ENCODE measurements around the gene MIOS. TPM values are rescaled to one million over a fixed set of nuclear protein-coding genes. Genes with fewer than 3 reads are reported as not detected.

The MIOS gene
- total RNA-seq, result 10 to 100 TPM; 37.2 to 37.7 TPM

DNA sequence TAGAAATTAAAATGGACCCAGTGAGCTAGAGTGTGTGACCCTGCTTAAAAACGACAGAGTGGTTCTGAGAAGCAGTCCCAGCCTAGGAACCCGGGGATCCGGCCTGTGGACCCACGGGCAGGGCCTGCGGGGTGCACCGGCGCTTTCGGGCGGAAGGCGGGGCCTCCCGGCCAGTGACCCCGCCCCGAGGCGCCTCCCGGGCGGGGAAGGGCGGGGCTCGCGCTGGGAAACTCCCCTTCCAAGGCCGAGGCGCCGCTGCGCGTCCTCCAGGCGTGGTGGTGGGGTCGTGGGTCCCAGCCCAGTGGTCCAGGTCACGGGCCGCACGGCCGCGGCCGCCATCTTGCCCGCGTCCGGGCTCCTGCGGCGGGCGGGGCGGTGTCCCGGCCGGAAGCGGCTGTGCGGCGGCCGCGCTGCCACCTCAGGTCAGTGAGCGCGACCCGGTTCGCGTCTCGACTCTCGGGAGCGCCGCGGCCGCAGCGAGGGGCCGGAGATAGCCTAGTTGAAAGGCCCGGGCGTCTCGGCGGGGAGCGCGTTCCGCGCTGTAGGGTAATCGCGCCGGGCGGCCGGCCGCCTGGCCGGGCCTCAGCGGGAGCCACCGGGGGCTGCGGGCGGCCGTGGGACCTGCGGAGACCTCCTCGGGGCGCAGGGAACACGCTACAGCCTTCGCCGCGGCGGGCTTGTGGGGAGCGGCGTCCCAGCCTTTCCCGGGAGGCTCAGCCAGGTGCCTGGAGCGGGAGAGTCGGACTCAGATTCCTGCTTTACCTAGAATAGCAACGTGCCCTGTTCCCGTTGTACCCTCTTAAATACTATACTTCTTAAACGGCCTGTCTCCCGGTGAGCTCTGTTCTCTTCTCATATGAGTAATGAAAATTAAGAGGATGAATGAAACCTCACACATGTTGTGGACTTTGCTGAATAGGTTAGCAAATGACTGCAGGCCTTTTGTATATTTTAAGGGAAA lies at the start of gene MIOS:
TSS of gene MIOS (plus strand) at position 234 of the 961 bp plus-strand sequence. CDS start 5,592 bp downstream, outside the sequence.
- no peaks in the 10 kb centered on the region for H3K9me3 Mint-ChIP-seq
- H3K27me3 Mint-ChIP-seq, result no peaks in the 10 kb centered on the region
- ChIA-PET CTCF (interaction anchor here (0.6 kb wide), 1 partner anchor 88 kb away, joined by 4 read pairs; no protein-coding TSS in a partner anchor), POLR2A (interaction anchor here (0.6 to 1.0 kb wide), 4 partner anchors 72 to 174 kb away, joined by 3 to 6 read pairs (median 3); partner anchors contain the start of gene UMAD1)
- peaks cover 29% of the 10 kb centered on the region for H3K4me1 Mint-ChIP-seq (ENCODE audit: low read depth)
- H3K4me3 Mint-ChIP-seq, result peak within 1 kb of the TSS; percentile 81
- DNase-seq, result peak; percentile 85
- intact Hi-C loops (cut with micrococcal nuclease), result loop anchor here (1.0 to 2.0 kb wide), 3 partner anchors 26 to 404 kb away; partner anchors contain the start of gene C1GALT1
- H3K36me3 Mint-ChIP-seq, result peaks cover 13% of the 10 kb centered on the region
- H3K27ac Mint-ChIP-seq, result peak within 1 kb of the TSS; percentile 75

DNA sequence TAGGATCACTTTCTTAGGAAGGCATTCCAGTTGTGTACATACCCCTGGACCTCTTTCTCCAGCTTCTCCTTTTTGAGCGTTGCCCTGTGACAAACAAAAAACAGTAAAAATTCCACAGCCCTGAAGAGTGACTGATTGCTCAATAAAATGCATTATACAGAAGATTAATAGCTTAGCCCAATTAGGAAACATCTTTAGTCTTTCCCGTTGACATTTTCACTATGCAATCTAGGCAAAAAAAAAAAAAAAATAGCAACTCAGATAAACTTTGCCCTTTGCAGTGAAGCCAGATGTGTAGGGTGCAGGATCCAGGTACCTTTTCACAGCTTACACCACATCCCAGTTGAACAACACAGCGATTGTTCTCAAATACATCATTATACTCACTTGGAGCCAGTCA lies 48.9 kb upstream of the MIOS start:
- H3K36me3 Mint-ChIP-seq, result no peaks in the 10 kb centered on the region
- POLR2A ChIA-PET, result no interaction called here
- H3K27me3 Mint-ChIP-seq, result peaks cover 4% of the 10 kb centered on the region
- no peak overlapping the region for H3K27ac Mint-ChIP-seq
- no peaks in the 10 kb centered on the region for H3K9me3 Mint-ChIP-seq
- no peaks in the 10 kb centered on the region for H3K4me1 Mint-ChIP-seq (ENCODE audit: low read depth)
- no peak for DNase-seq
- intact Hi-C loops (cut with micrococcal nuclease), result no loop called here
- CTCF ChIA-PET, result interaction anchor here (0.6 to 0.9 kb wide), 3 partner anchors 112 to 468 kb away, joined by 3 to 4 read pairs (median 3); no protein-coding TSS in a partner anchor
- no peak overlapping the region for H3K4me3 Mint-ChIP-seq

DNA sequence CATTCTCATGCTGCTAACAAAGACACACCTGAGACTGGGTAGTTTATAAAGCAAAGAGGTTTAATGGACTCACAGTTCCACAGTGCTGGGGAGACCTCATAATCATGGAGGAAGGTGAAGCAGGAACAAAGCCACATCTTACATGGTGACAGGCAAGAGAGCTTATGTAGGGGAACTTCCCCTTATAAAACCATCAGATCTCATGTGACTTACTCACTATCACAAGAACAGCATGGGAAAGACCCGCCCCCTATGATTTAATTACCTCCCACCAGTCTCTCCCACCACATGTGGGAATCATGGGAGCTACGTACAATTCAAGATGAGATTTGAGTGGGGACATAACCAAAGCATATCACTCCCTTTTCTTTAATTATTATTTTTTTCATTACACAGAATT lies 47.6 kb upstream of the MIOS start:
- ChIA-PET POLR2A (no interaction called here), CTCF (no interaction called here)
- no peaks in the 10 kb centered on the region for H3K9me3 Mint-ChIP-seq
- H3K36me3 Mint-ChIP-seq, result no peaks in the 10 kb centered on the region
- intact Hi-C loops (cut with micrococcal nuclease), result no loop called here
- H3K4me3 Mint-ChIP-seq, result no peak overlapping the region
- no peak for DNase-seq
- no peaks in the 10 kb centered on the region for H3K4me1 Mint-ChIP-seq (ENCODE audit: low read depth)
- H3K27me3 Mint-ChIP-seq, result peaks cover 4% of the 10 kb centered on the region
- H3K27ac Mint-ChIP-seq, result no peak overlapping the region

DNA sequence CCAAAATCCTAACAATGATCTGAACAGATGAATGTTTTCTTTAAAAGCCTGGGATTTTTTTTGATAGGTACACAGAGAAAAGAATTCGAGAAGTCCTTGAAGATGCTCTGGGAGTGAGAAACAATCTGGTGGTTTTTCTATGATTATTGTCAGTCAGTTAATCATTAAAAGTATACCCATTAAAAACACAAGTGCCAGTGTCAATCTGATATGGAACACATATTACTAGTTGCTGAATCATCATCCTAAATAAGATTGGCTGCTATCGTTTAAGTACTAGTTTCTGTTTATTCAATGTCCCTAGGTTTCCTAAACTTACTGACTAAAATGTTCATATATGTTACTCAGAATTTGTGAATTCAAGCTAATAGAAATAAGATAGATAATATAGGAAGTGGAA lies 47.2 kb upstream of the MIOS start:
- POLR2A ChIA-PET, result no interaction called here
- Mint-ChIP-seq H3K4me1 (ENCODE audit: low read depth) (no peaks in the 10 kb centered on the region), H3K27me3 (peaks cover 4% of the 10 kb centered on the region), H3K4me3 (no peak overlapping the region), H3K36me3 (no peaks in the 10 kb centered on the region), H3K27ac (no peak overlapping the region), H3K9me3 (no peaks in the 10 kb centered on the region)
- CTCF ChIA-PET, result no interaction called here
- no peak for DNase-seq
- intact Hi-C loops (cut with micrococcal nuclease), result no loop called here

DNA sequence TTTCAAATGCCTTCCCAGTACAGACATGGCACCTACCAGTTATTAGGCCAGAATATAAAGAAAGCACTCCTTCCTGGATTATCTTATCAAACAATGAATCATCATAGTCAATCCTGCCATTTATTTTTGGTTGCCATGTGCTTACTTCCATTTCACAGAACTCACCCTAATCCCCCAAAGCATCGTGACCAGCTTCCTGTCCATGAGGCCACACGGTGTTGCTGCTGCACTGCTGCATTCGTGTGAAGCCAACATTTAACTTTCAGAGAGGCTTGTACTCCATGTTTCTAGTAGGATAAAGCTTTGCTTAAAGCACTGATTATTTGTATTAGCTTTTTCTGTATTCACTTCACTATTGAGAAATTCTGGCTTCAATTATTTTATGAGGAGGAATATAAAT lies 45.4 kb upstream of the MIOS start:
- CTCF ChIA-PET, result no interaction called here
- Mint-ChIP-seq H3K4me1 (ENCODE audit: low read depth) (no peaks in the 10 kb centered on the region), H3K4me3 (no peak overlapping the region), H3K27ac (no peak overlapping the region), H3K27me3 (peaks cover 5% of the 10 kb centered on the region), H3K36me3 (no peaks in the 10 kb centered on the region), H3K9me3 (no peaks in the 10 kb centered on the region)
- intact Hi-C loops (cut with micrococcal nuclease), result no loop called here
- no peak for DNase-seq
- POLR2A ChIA-PET, result no interaction called here

DNA sequence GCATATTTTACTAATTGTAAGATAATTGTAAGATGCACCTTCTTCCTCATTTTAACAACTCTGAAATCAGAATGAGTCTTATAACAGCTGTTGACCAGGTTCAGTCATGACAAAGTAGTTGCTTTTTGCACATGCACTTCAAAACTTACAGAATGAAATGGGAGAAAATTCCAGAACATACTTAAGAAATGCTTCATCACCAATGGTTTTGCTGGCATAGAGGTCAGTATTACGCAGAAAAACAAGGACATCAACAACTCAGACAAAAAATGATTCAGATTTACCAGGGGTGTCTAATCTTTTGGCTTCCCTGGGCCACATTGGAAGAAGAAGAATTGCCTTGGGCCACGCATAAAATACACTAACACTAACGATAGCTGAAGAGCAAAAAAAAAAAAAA lies 44.3 kb upstream of the MIOS start:
- Mint-ChIP-seq H3K4me1 (ENCODE audit: low read depth) (no peaks in the 10 kb centered on the region), H3K36me3 (no peaks in the 10 kb centered on the region), H3K4me3 (no peak overlapping the region), H3K27ac (no peak overlapping the region), H3K27me3 (peaks cover 5% of the 10 kb centered on the region), H3K9me3 (no peaks in the 10 kb centered on the region)
- CTCF ChIA-PET, result interaction anchor here (0.6 to 1.2 kb wide), 2 partner anchors 234 to 419 kb away, joined by 3 to 4 read pairs; no protein-coding TSS in a partner anchor
- POLR2A ChIA-PET, result no interaction called here
- DNase-seq, result no peak
- intact Hi-C loops (cut with micrococcal nuclease), result no loop called here

DNA sequence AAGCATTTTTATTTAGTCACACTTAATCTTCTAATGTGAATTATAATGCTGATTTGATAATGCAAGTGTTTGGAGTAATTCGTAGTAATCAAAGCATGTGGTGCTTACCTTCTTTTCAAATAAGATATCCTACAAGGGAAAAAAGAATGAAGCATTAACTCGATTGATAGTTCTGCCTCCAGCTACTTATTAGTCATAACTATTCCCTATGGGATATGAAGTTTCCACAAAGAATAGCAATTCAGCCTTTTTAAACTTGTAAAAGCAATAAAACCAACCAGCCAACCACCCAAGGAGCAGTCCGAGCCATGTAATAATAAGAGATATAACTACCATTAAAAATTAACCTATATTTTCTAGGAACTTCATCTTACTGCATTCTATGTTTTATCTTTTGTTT lies 42.6 kb upstream of the MIOS start:
- ChIA-PET CTCF (interaction anchor here (1.4 kb wide), 1 partner anchor 421 kb away, joined by 3 read pairs; no protein-coding TSS in a partner anchor), POLR2A (no interaction called here)
- DNase-seq, result no peak
- Mint-ChIP-seq H3K4me3 (no peak overlapping the region), H3K27ac (no peak overlapping the region), H3K4me1 (ENCODE audit: low read depth) (no peaks in the 10 kb centered on the region), H3K9me3 (no peaks in the 10 kb centered on the region), H3K36me3 (no peaks in the 10 kb centered on the region), H3K27me3 (peaks cover 2% of the 10 kb centered on the region)
- intact Hi-C loops (cut with micrococcal nuclease), result no loop called here

DNA sequence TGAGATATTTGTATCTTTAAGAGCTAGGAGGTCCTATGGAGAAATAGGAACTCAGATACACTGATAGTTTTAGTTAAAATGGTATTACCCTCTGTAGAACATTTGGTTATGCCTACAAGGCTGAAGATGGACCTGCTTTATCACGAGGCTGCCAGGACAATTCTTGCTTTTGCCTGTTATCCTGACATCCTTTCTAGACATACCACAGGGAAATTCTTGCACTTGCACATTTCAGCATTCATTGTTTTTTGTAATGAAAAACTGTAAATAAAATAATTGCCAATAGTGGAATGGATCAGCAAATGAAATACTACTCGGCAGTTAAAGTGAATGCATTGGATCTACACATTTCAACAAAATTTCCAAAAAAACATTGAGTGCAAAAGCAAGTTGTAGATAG lies 40.7 kb upstream of the MIOS start:
- Mint-ChIP-seq H3K36me3 (no peaks in the 10 kb centered on the region), H3K4me3 (no peak overlapping the region), H3K27me3 (peaks cover 2% of the 10 kb centered on the region), H3K9me3 (no peaks in the 10 kb centered on the region), H3K4me1 (ENCODE audit: low read depth) (no peaks in the 10 kb centered on the region), H3K27ac (no peak overlapping the region)
- DNase-seq, result no peak
- intact Hi-C loops (cut with micrococcal nuclease), result no loop called here
- CTCF ChIA-PET, result interaction anchor here (1.6 kb wide), 1 partner anchor 423 kb away, joined by 4 read pairs; no protein-coding TSS in a partner anchor
- POLR2A ChIA-PET, result no interaction called here

DNA sequence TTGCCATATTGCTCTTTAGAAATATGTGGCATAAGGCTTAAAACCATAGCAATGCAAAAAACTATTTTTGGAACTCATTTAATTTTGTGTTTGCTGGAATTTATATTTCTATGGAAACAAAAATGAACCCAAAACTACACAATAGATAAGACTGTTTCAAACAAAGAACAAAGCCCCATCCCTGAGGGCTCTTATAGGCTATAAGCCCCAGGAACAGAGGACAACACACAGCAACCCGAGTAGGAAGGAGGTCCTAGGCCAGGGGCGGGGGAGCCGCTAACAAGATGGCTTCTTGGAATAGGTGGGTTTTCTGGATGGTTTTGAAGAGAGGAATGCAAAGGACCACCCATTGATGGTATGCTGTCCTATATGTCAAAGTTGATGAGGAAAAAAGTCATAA lies 39.6 kb upstream of the MIOS start:
- H3K27ac Mint-ChIP-seq, result no peak overlapping the region
- no peak overlapping the region for H3K4me3 Mint-ChIP-seq
- ChIA-PET POLR2A (no interaction called here), CTCF (no interaction called here)
- H3K27me3 Mint-ChIP-seq, result peaks cover 3% of the 10 kb centered on the region
- H3K4me1 Mint-ChIP-seq (ENCODE audit: low read depth), result no peaks in the 10 kb centered on the region
- no peak for DNase-seq
- no peaks in the 10 kb centered on the region for H3K36me3 Mint-ChIP-seq
- intact Hi-C loops (cut with micrococcal nuclease), result no loop called here
- H3K9me3 Mint-ChIP-seq, result no peaks in the 10 kb centered on the region

DNA sequence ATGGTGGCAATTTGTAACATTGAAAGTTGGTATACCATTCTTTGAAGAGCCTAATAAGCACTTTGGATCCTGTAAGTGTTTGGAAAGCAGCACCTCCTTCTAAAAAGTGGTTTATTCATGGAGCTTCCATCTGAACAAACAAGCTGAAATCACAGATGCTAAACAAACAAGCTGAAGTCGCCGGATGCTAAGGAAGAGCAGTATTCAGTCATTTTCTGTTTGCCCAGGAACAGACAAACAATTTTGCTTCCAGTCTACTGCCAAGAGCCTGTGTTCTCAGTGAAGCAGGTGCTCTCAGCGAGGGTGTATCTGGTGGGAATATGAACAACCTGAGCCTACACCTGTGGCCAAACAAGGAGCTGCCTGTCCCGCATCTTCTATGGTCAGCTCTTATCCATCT lies 37.4 kb upstream of the MIOS start:
- no peak for DNase-seq
- Mint-ChIP-seq H3K27me3 (peaks cover 6% of the 10 kb centered on the region), H3K36me3 (no peaks in the 10 kb centered on the region), H3K4me1 (ENCODE audit: low read depth) (no peaks in the 10 kb centered on the region), H3K9me3 (no peaks in the 10 kb centered on the region), H3K4me3 (no peak overlapping the region), H3K27ac (no peak overlapping the region)
- intact Hi-C loops (cut with micrococcal nuclease), result no loop called here
- ChIA-PET CTCF (no interaction called here), POLR2A (no interaction called here)

DNA sequence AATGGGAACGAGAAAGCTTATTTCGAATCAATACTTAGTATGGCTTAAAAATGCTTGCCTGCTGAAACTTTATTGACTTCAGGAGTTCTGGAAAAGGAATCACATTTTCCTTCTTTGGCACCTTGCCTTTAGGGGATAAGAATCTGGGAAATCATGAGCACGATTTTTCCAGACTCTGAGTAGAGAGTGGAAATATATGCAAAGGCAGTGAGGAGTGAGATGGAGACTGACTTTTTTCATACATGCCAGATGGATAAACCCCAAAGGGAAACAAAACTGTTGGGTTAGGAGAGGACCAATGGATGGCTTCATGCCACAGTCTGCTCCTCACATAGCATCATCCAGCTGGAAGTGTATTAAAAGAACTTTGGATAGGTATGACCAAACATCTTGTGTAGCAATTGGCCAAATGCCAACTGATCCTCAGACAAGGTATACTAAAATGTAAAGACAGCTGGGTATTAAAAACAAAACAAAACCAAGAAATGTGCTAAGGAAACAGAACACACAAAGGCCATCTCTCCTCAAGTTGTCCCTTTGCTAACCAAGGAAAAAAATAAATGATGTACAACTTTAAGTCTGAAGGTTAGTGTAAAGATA lies 32.8 kb upstream of the MIOS start:
- H3K4me1 Mint-ChIP-seq (ENCODE audit: low read depth), result no peaks in the 10 kb centered on the region

DNA sequence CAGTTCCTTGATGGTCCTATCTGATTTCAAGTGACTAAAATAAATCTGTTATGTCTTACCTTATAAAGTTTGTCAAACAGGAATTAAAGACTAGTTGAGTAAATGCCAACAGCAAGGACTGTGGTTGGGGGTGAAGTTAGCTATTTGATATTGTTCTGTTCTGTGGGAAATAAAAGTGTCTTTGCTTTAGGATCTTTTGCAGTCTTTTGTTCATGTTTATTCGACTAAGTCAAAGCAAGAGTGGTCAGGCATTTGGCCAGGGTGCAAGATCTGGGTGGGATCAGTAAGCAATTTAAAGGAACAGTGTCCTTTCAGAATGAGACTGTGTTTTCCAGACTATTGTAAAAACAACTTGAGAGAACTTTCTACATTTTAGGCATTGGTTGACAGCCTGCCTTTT lies 31.0 kb upstream of the MIOS start, which contains the start of gene COL28A1:
TSS of gene COL28A1 (minus strand) at position 183 of the 400 bp plus-strand sequence. CDS start 2,998 bp downstream, outside the sequence.
- Mint-ChIP-seq H3K27ac (no peak within 1 kb of the TSS), H3K4me3 (no peak within 1 kb of the TSS), H3K27me3 (peaks cover 8% of the 10 kb centered on the region), H3K4me1 (ENCODE audit: low read depth) (no peaks in the 10 kb centered on the region), H3K36me3 (no peaks in the 10 kb centered on the region), H3K9me3 (no peaks in the 10 kb centered on the region)
- ChIA-PET CTCF (interaction anchor here (2.1 kb wide), 1 partner anchor 432 kb away, joined by 11 read pairs; no protein-coding TSS in a partner anchor), POLR2A (no interaction called here)
- no peak for DNase-seq
- intact Hi-C loops (cut with micrococcal nuclease), result no loop called here

More for the DNA sequence above, 32.8 kb upstream of the MIOS start:
- no peak for DNase-seq
- Mint-ChIP-seq H3K27me3 (peaks cover 8% of the 10 kb centered on the region), H3K27ac (no peak overlapping the region), H3K4me3 (no peak overlapping the region), H3K9me3 (no peaks in the 10 kb centered on the region), H3K36me3 (no peaks in the 10 kb centered on the region)
- ChIA-PET POLR2A (no interaction called here), CTCF (no interaction called here)
- intact Hi-C loops (cut with micrococcal nuclease), result no loop called here
